Right lobe of liver (tissue), 4 donors: ENCODE measurements around the gene IARS2.
"Not testable (repeated sequence)": the region's sequence is repeated elsewhere in the genome, so short reads cannot be mapped to it uniquely, and the experiment has no call there.

Experiments
- CTCF ChIP-seq, 4 donors: fragments of 200-600 bp in 3 of 4; fragments of 450-650 bp in 1 of 4; IDR thresholded peaks; one replicate each; pipeline versions ENCODE4 v1.5.1 to v1.8.0; 2016 to 2022; ENCODE audit warnings: antibody characterized with exemption in 4 of 4, mild to moderate bottlenecking in 2 of 4
- POLR2A ChIP-seq: fragments of 450-650 bp; IDR thresholded peaks from one replicate; pipeline ENCODE4 v1.6.1; 2017; ENCODE audit warnings: antibody characterized with exemption, mild to moderate bottlenecking
- donor health status: DM: no; HTN: no; CAD: no.
- donor health status: DM: no; HTN: no; CAD: no.
- donor health status: DM: no; HTN: yes; CAD: no.

- TF ChIP-seq CTCF (IDR thresholded peaks at IDR 0.05); POLR2A: not testable (repeated sequence)
Observed at GRCh38 chr1:220086261-220086686, 7.7 kb upstream of the IARS2 start.
